Kidney (tissue), 14 donors: ENCODE measurements around the gene KCP. TPM values are rescaled to one million over a fixed set of nuclear protein-coding genes. Genes with fewer than 3 reads are reported as not detected.

ENCODE experiments used
- DNase-seq, 5 donors: peaks; one replicate each; pipeline ENCODE4 v3.0.0-alpha.2; 2013 to 2020
- FAIRE-seq: peaks from 2 replicates; lab custom pipeline; 2012; peaks lifted over from hg19 to GRCh38; lab: Jason Lieb, UNC
- H3K27ac ChIP-seq, 2 donors: one replicate each; pipeline ENCODE4 v1.7.0; 2013; ENCODE audit warnings: low read depth in 2 of 2, low read length in 2 of 2, inconsistent platforms in 1 of 2
- H3K27me3 ChIP-seq: one replicate; pipeline ENCODE4 v1.7.1; 2013; ENCODE audit warnings: low read length, inconsistent platforms; ENCODE audit not compliant: control insufficient read depth, insufficient read depth
- H3K36me3 ChIP-seq, 3 donors: one replicate each; pipeline versions ENCODE4 v1.7.0 to v1.7.1; 2013; ENCODE audit warnings: low read length in 3 of 3, control low read depth in 1 of 3, inconsistent platforms in 1 of 3; ENCODE audit not compliant: insufficient read depth in 3 of 3, control insufficient read depth in 2 of 3
- H3K4me1 ChIP-seq, 3 donors: one replicate each; pipeline versions ENCODE4 v1.7.0 to v1.7.1; 2013; ENCODE audit warnings: low read length in 3 of 3, inconsistent platforms in 1 of 3, low read depth in 1 of 3; ENCODE audit not compliant: control insufficient read depth in 2 of 3, insufficient read depth in 2 of 3
- H3K4me3 ChIP-seq, 3 donors: one replicate each; pipeline versions ENCODE4 v1.7.0 to v1.8.1; 2013; ENCODE audit warnings: low read length in 3 of 3, control low read depth in 1 of 3, inconsistent platforms in 1 of 3
- H3K9ac ChIP-seq, 3 donors: one replicate each; pipeline versions ENCODE4 v1.7.0 to v1.7.1; 2013; ENCODE audit warnings: low read length in 3 of 3, control low read depth in 1 of 3, inconsistent platforms in 1 of 3
- H3K9me3 ChIP-seq, 3 donors: one replicate each; pipeline versions ENCODE4 v1.7.0 to v1.7.1; 2013; ENCODE audit warnings: low read length in 3 of 3, control low read depth in 1 of 3, inconsistent platforms in 1 of 3; ENCODE audit not compliant: control insufficient read depth in 2 of 3, insufficient read depth in 1 of 3
- intact Hi-C: fragments of 100-400 bp; cut with DNase I; formaldehyde crosslinking; loops from one replicate; pipeline ENCODE4 v1.11.1; 2022
- polyA plus RNA-seq: library from polyadenylated mRNA; stranded (reverse); fragments of 350-450 nt; fragmentation: Illumina TruSeq; extraction: RNeasy Lipid Tissue Mini Kit (QIAGEN cat#74804); gene quantifications from one replicate; pipeline ENCODE4 v1.2.3, GENCODE V29; 2014; ENCODE audit warnings: low read depth, low replicate concordance; ENCODE audit not compliant: insufficient read depth
- total RNA-seq: library from RNA; stranded (reverse); fragmentation: NEBNext Ultra II Directional; extraction: Animal tissue kit (Norgen Biotek cat#: 25700); gene quantifications from one replicate; pipeline ENCODE4 v1.2.1, GENCODE V29; 2021
- TF ChIP-seq, protein P1 (sequence below): IDR thresholded peaks from 3 replicates; pipeline ENCODE4 v1.5.1; 2012; ENCODE audit warnings: mild to moderate bottlenecking, moderate library complexity, borderline replicate concordance; ENCODE audit not compliant: insufficient read depth; ENCODE audit errors: extremely low read depth
- donor health status: control.
- donor health status: control.
- donor health status: control.
- donor health status: control.
- donor health status: control.
- donor health status: DM: yes; HTN: yes; CAD: no.
- donor health status: Normal renal cell carcinoma (clear cell type).

KCP gene
- total and polyA plus RNA-seq, 2 donors from 2014 or later: 7.7 to 44.6 TPM

DNA sequence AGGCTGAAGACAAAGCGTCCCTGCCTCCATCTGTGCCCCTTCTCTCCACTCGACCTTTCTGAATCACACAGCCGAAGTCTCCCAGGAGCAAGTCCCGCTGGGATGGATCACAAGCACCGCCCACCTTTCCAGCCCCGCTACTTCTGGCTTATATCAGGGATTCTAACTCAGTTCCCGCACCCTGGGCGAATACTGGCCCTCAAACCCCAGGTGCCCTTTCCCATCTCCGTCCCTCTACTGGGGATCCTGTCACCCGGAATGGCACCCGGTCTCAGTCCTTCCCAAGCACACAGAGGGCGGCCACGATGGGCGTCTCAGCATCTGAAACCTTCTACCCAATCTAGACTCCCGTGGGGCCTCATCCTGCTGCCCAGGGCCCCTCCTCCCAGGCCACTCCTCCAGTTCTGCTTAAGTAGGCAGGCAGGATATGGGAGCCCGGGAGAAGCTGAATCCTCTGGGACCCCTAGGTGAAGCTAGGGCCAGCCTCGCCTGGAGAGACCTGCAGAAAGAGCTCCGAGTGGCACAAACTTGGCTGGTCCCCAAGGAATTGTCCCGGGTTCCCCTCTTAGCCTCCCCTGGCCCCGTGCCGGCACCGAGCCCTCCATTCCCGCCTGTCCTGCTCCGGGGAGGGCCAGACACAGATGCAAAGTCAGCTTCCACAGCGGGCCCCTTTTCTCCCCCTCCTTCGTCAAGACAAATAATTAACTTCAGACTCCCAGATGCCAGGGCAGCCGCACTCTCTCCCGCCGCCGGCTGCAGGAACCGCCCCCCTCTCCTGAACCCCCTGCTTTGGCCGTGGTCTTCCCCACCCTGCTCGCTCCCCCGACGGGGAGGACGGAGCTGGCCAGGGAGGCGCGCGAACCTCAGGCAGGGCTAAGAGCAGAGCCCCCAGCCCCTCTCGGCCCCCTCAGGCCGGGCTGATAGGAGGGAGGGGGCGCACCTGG is 612 bp downstream of the KCP start:
- intact Hi-C loops: no loop called here
- no peak for FAIRE-seq
- Histone ChIP-seq H3K4me3 (peak overlapping the region; percentile 44 to 56 (median 49)), H3K4me1 (peaks cover 0 to 15% (median 5%) of the 10 kb centered on the region in 3 donors), H3K27me3 (no peaks in the 10 kb centered on the region), H3K27ac (peak overlapping the region; percentile 85 to 86), H3K36me3 (peaks cover 0 to 4% (median 0%) of the 10 kb centered on the region in 3 donors), H3K9me3 (no peaks in the 10 kb centered on the region), H3K9ac (peak overlapping the region; percentile 23 to 29 (median 29))
- TF ChIP-seq, protein P1, sequence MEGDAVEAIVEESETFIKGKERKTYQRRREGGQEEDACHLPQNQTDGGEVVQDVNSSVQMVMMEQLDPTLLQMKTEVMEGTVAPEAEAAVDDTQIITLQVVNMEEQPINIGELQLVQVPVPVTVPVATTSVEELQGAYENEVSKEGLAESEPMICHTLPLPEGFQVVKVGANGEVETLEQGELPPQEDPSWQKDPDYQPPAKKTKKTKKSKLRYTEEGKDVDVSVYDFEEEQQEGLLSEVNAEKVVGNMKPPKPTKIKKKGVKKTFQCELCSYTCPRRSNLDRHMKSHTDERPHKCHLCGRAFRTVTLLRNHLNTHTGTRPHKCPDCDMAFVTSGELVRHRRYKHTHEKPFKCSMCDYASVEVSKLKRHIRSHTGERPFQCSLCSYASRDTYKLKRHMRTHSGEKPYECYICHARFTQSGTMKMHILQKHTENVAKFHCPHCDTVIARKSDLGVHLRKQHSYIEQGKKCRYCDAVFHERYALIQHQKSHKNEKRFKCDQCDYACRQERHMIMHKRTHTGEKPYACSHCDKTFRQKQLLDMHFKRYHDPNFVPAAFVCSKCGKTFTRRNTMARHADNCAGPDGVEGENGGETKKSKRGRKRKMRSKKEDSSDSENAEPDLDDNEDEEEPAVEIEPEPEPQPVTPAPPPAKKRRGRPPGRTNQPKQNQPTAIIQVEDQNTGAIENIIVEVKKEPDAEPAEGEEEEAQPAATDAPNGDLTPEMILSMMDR: no peak
- peak; percentile 84 to 93 (median 87) for DNase-seq

DNA sequence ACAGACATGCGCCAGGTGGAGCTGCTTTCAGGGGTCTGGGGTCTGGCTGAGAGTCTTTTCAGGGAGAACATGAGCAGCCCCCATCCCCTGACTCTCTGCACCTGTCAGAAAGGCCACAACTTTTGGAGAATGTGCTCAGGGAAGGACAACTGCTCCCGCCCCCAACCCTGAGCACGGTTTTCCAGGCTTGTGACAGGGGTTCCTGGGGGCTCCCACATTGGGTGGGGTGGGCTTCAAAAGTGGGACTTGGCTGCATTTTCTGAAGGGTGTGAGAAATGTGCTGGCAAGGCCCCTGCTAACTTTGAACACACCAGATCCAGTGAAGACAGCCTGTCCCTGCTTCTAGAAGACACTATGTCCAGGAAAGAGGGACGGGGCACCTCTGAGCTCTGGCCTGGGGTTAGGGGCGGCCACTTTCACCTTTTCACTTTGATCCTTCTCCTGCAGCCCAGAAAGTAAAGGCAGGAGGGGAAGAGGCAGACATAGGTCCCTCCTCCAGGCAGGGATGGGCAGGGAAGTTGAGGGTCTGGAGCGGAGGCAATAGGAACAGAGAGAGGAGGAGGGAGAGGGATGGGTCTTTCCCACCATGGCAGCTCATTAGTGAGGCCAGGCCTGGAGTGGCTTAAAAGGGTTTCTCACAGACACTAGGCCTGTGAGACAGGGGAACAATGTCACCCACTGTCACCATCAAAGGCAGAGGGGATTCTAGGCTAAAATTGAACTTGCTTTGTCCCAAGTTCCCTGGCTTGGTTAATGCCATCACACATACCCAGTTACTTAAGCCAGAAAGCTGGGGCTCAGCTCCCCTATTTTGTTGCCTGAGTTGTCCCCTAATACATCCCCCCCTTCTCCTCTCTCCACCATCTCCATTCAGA is 1.5 kb downstream of the KCP start:
- peak in 1 of 5 donors; percentile 40 for DNase-seq
- peak overlapping the region in 2 of 3 donors; percentile 49 to 56 for H3K4me3 ChIP-seq
- TF ChIP-seq, protein P1: no peak
- no peak overlapping the region for H3K27ac ChIP-seq
- H3K9me3 ChIP-seq: no peaks in the 10 kb centered on the region
- intact Hi-C loops: no loop called here
- peaks cover 0 to 15% (median 5%) of the 10 kb centered on the region in 3 donors for H3K4me1 ChIP-seq
- H3K9ac ChIP-seq: no peak overlapping the region
- H3K36me3 ChIP-seq: peaks cover 0 to 4% (median 0%) of the 10 kb centered on the region in 3 donors
- H3K27me3 ChIP-seq: no peaks in the 10 kb centered on the region
- FAIRE-seq: no peak

GRCh38 chr7:128906766-128907559 is 3.5 kb downstream of the KCP start:
- TF ChIP-seq, protein P1: no peak
- Histone ChIP-seq H3K4me3 (no peak overlapping the region), H3K4me1 (peaks cover 0 to 15% (median 5%) of the 10 kb centered on the region in 3 donors), H3K27ac (no peak overlapping the region), H3K9me3 (no peaks in the 10 kb centered on the region), H3K27me3 (no peaks in the 10 kb centered on the region), H3K36me3 (peaks cover 0 to 4% (median 0%) of the 10 kb centered on the region in 3 donors), H3K9ac (no peak overlapping the region)
- FAIRE-seq: no peak
- intact Hi-C loops: no loop called here
- no peak for DNase-seq
